Measurements from ENCODE around the gene PLPPR3. TPM values are rescaled to one million over a fixed set of nuclear protein-coding genes. Genes with fewer than 3 reads are reported as not detected.

Gene PLPPR3
- total and polyA plus RNA-seq, 10 of the 15 experiments (the other 5 are each of a cell fraction or from before 2014, with no cell fraction given): 0.07 TPM; not detected in 9

- TF ChIP-seq, protein P1, sequence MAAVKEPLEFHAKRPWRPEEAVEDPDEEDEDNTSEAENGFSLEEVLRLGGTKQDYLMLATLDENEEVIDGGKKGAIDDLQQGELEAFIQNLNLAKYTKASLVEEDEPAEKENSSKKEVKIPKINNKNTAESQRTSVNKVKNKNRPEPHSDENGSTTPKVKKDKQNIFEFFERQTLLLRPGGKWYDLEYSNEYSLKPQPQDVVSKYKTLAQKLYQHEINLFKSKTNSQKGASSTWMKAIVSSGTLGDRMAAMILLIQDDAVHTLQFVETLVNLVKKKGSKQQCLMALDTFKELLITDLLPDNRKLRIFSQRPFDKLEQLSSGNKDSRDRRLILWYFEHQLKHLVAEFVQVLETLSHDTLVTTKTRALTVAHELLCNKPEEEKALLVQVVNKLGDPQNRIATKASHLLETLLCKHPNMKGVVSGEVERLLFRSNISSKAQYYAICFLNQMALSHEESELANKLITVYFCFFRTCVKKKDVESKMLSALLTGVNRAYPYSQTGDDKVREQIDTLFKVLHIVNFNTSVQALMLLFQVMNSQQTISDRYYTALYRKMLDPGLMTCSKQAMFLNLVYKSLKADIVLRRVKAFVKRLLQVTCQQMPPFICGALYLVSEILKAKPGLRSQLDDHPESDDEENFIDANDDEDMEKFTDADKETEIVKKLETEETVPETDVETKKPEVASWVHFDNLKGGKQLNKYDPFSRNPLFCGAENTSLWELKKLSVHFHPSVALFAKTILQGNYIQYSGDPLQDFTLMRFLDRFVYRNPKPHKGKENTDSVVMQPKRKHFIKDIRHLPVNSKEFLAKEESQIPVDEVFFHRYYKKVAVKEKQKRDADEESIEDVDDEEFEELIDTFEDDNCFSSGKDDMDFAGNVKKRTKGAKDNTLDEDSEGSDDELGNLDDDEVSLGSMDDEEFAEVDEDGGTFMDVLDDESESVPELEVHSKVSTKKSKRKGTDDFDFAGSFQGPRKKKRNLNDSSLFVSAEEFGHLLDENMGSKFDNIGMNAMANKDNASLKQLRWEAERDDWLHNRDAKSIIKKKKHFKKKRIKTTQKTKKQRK (IDR thresholded peaks at IDR 0.05; ENCODE audit: low read depth, low read length): no peak
Measured at GRCh38 chr19:798415-799075, 23.2 kb downstream of the PLPPR3 start (continued).

DNA sequence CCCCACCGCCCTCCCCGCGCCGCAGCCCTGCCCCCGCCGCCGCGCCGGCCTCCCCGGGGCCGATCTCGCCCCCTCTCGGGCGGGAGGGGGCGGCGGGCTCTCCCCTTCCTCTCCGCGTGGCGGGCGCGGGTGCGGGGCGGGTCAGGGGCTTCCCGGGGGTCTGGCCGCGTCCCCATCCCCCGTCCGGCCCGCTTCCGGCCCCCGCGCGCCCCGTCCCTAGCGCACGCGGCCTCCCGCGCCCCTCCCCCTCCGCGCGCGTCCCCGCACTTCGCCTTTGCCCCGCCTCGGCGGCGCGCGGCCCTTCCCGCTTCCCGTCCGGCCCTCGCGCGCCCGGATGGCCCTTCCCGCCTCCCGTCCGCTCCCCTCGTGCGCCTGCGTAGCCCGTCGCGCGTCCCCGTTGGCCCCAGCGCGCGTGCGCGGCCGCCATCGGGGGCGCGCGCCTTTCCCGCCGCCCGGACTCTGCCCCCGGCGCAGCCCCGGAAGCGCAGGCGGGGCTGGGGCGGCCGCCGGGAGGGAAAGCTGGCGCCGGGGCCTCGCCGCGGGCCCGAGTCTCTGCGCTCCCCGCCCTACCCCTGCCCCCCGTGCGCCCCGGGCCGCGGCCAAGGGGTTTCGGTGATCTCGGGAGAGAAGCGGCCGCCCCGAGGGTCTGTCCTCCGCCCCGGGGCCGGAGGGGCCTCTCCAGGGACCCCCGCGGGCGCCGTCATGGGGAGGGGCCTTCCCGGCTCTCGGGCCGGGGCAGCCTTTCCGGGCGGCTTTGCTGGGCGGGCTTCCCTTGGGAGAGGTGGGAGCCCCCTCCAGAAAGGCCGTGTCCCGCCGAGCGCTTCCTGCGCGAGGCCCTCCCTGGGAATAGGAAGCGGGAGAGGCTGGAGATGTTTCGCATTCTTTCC lies 24.0 kb downstream of the PLPPR3 start:
- Histone ChIP-seq H3K27me3 (replicated peaks in 1 of 2; ENCODE audit: control insufficient read depth in 2 of 2, insufficient read depth in 2 of 2, low read length in 1 of 2) (no peaks in the 10 kb centered on the region), H3K9ac (ENCODE audit: control insufficient read depth, insufficient read depth, low read length) (peak overlapping the region; percentile 98), H3K27ac (ENCODE audit: control insufficient read depth, insufficient read depth) (peak overlapping the region; percentile 90), H3K36me3 (ENCODE audit: control insufficient read depth in 2 of 2, insufficient read depth in 2 of 2, low read length in 1 of 2) (peaks cover 11 to 27% of the 10 kb centered on the region in 2 experiments; a peak in 3 of 4 replicates), H2AFZ (ENCODE audit: control insufficient read depth, low read depth, low read length) (no peak overlapping the region), H3K9me3 (replicated peaks; ENCODE audit: control insufficient read depth, insufficient read depth, low read length) (no peaks in the 10 kb centered on the region), H4K20me1 (ENCODE audit: control insufficient read depth, insufficient read depth) (peaks cover 32% of the 10 kb centered on the region), H3K4me3 (peak overlapping the region; percentile 92), H3K79me2 (ENCODE audit: control insufficient read depth, insufficient read depth, low read length) (peaks cover 51% of the 10 kb centered on the region), H3K4me1 (ENCODE audit: control insufficient read depth, insufficient read depth, low read length) (peaks cover 7% of the 10 kb centered on the region; the same call in 1 of the 2 replicates), H3K4me2 (ENCODE audit: control insufficient read depth, insufficient read depth) (peak overlapping the region; percentile 48; the same call in 1 of the 2 replicates)
- in situ Hi-C loops (cut with MboI): no loop called here
- ChIA-PET SMC1A (ENCODE audit: uncharacterized antibody, unreplicated experiment) (no interaction called here), POLR2A (interaction anchor here (0.6 to 1.3 kb wide), 2 partner anchors 74 to 110 kb away, joined by 3 to 4 read pairs; no protein-coding TSS in a partner anchor), RAD21 (ENCODE audit: unreplicated experiment) (interaction anchor here (1.0 kb wide), 1 partner anchor 66 kb away, joined by 3 read pairs; no protein-coding TSS in a partner anchor), CTCF (no interaction called here)
- ATAC-seq: peak; percentile 9
- WGBS (ENCODE audit: insufficient coverage, insufficient replicate concordance, low lambda C conversion rate, missing lambda C conversion rate): 1% methylated on average over 30 of the region's 129 CpGs
- no TSS peak for BruUV-seq (replicated peaks)
- intact Hi-C loops (cut with micrococcal nuclease; ENCODE audit: unreplicated experiment): loop anchor here (2.0 kb wide), 1 partner anchor 225 kb away; the partner anchor contains the start of gene BSG
- DNase-seq (ENCODE audit: low read depth, low spot score): peak; percentile 32
- peak; percentile 13 for FAIRE-seq
- TF ChIP-seq HDGF (IDR thresholded peaks at IDR 0.05) (no peak), NR2F1 (conservative IDR thresholded peaks at IDR 0.05) (peak; percentile 83), PML (IDR thresholded peaks at IDR 0.05; ENCODE audit: low read length) (no peak), HCFC1 (IDR thresholded peaks at IDR 0.05; ENCODE audit: low read length) (peak; percentile 69), TCF3 (IDR thresholded peaks at IDR 0.05; ENCODE audit: borderline replicate concordance, insufficient read depth, low read depth, low read length) (no peak), PAX5 (IDR thresholded peaks at IDR 0.05; ENCODE audit: borderline replicate concordance, low read depth, low read length) (no peak), NR2C1 (IDR thresholded peaks at IDR 0.05) (peak; percentile 60), BACH1 (IDR thresholded peaks at IDR 0.05; ENCODE audit: borderline replicate concordance) (peak; percentile 54), RAD51 (IDR thresholded peaks at IDR 0.05) (no peak), IKZF1 (conservative IDR thresholded peaks at IDR 0.05) (peak; percentile 99), CHD2 (IDR thresholded peaks at IDR 0.05; ENCODE audit: borderline replicate concordance, low read depth, low read length) (peak; percentile 10; the same call in 1 of the 2 replicates), TAF1 (IDR thresholded peaks at IDR 0.05; ENCODE audit: borderline replicate concordance, low read depth, low read length) (peak; percentile 24; the same call in 1 of the 2 replicates)
- TF ChIP-seq, protein P2, sequence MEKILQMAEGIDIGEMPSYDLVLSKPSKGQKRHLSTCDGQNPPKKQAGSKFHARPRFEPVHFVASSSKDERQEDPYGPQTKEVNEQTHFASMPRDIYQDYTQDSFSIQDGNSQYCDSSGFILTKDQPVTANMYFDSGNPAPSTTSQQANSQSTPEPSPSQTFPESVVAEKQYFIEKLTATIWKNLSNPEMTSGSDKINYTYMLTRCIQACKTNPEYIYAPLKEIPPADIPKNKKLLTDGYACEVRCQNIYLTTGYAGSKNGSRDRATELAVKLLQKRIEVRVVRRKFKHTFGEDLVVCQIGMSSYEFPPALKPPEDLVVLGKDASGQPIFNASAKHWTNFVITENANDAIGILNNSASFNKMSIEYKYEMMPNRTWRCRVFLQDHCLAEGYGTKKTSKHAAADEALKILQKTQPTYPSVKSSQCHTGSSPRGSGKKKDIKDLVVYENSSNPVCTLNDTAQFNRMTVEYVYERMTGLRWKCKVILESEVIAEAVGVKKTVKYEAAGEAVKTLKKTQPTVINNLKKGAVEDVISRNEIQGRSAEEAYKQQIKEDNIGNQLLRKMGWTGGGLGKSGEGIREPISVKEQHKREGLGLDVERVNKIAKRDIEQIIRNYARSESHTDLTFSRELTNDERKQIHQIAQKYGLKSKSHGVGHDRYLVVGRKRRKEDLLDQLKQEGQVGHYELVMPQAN (conservative IDR thresholded peaks at IDR 0.05): peak; percentile 72

Data from GM12878 (cell line).